Measurements from ENCODE around the gene SLC26A11.

SLC26A11 gene

DNA sequence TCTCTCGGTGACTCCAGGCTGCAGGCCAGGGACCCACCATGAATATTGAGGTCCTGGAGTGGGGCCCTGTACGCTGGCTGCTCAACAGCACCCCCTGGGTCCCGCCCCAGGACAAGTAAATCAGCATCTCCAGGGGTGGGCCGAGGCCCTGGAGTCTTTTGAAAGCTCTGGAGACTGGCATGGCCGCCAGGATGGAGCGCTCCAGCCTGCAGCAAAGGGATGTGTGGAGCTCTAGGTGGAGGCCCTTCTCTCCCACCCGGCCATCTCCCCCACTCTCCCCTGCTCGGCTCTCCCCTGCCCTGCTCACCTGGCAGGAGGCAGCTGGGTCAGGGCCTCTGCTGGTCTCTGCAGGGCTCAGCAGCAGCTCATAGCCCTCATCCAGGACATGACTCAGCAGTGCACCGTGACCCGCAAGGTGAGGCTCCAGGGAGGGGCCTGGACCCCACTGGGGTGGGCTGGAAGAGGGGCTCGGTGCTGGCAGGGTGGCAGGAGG is 16.7 kb upstream of the SLC26A11 start:
- no peak overlapping the region for H3K4me3 ChIP-seq (ENCODE audit: low read depth, low read length)
- DNase-seq (ENCODE audit: low read depth) = no peak
- no peak for TF ChIP-seq CTCF (IDR thresholded peaks at IDR 0.05; ENCODE audit: control insufficient read depth, extremely low read depth, insufficient read depth)

GRCh38 chr17:80204626-80205468 is 15.4 kb upstream of the SLC26A11 start:
- no peak for TF ChIP-seq CTCF (IDR thresholded peaks at IDR 0.05; ENCODE audit: control insufficient read depth, extremely low read depth, insufficient read depth)
- DNase-seq (ENCODE audit: low read depth) = no peak
- no peak overlapping the region for H3K4me3 ChIP-seq (ENCODE audit: low read depth, low read length)

GRCh38 chr17:80205811-80206210 is 14.4 kb upstream of the SLC26A11 start:
- H3K4me3 ChIP-seq (ENCODE audit: low read depth, low read length) = no peak overlapping the region
- DNase-seq (ENCODE audit: low read depth) = no peak
- no peak for TF ChIP-seq CTCF (IDR thresholded peaks at IDR 0.05; ENCODE audit: control insufficient read depth, extremely low read depth, insufficient read depth)

DNA sequence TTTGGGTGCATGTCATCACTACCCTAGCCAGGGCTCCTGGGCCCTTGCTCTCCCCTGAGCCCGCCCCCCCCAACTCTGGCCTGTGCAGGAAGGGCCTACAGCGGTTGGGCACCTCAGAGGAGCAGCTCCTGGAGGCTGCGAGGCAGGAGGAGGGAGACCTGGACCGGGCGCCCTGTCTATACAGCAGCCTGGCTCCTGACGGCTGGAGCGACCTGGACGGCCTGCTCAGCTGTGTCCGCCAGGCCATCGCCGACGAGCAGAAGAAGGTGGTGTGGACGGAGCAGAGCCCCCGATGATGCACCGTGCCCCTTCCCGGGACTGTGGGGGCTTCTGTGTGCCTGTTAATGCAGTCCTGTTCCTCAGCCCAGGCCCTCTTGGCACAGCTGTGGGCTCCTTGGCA is 12.2 kb upstream of the SLC26A11 start:
- no peak for TF ChIP-seq CTCF (IDR thresholded peaks at IDR 0.05; ENCODE audit: control insufficient read depth, extremely low read depth, insufficient read depth)
- no peak for DNase-seq (ENCODE audit: low read depth)
- H3K4me3 ChIP-seq (ENCODE audit: low read depth, low read length) = no peak overlapping the region

DNA sequence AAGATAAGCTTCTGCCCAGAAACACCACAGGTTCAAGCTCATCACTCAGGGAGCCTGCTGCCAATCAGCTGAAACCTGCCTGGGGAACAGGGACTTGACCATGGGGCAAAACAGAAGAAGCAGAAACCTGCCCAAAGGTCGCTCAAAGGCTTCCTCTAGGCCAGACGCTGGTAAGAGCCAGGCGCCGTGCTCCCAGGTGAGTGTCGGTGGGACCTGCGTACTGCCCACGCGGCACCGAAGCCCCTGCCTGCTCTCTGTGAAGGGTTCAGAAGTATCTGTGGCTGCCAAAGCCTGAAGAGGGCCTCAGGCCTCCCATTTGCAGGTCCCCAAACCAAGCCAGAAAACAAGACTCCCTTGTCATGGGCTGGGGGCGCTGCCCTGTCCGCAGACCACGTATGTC is 10.5 kb upstream of the SLC26A11 start:
- TF ChIP-seq CTCF (IDR thresholded peaks at IDR 0.05; ENCODE audit: control insufficient read depth, extremely low read depth, insufficient read depth) = no peak
- DNase-seq (ENCODE audit: low read depth) = no peak
- H3K4me3 ChIP-seq (ENCODE audit: low read depth, low read length) = no peak overlapping the region

GRCh38 chr17:80210348-80211108 is 9.7 kb upstream of the SLC26A11 start:
- DNase-seq (ENCODE audit: low read depth) = no peak
- no peak overlapping the region for H3K4me3 ChIP-seq (ENCODE audit: low read depth, low read length)
- TF ChIP-seq CTCF (IDR thresholded peaks at IDR 0.05; ENCODE audit: control insufficient read depth, extremely low read depth, insufficient read depth) = no peak
